ENCODE measurements around the gene ANO3. TPM values are rescaled to one million over a fixed set of nuclear protein-coding genes. Genes with fewer than 3 reads are reported as not detected.

ANO3 gene
- total RNA-seq, 4 donors from 2014 or later = 1.6 to 1.8 TPM; not detected in 2

DNA sequence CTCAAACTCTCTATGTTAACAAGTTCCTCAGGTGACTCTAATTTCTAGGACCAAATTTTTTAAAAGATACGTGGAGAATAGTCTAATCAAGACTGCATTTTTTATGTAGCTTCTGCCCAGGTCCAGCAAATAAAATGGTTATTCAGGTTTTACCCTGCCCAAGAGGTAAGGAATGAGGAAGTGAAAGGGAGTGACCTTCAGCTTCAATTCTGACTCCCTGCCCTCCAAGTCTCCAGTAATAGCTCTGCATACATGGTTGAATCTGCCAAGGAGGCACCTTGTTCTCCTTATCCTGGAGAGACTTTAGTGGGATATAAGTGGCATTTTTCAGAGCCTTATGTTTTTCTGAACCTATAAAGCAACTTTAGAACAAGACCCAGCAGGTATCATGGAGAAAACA lies 224.7 kb downstream of the ANO3 start:
- intact Hi-C loops (cut with DNase I; ENCODE audit: low total_unique reads) = no loop called here
- Histone ChIP-seq H3K4me3 (no peak overlapping the region), H3K27me3 (no peaks in the 10 kb centered on the region), H3K9me3 (no peaks in the 10 kb centered on the region), H3K4me1 (no peaks in the 10 kb centered on the region), H3K36me3 (no peaks in the 10 kb centered on the region), H3K27ac (no peak overlapping the region)
- DNase-seq = no peak
- TF ChIP-seq POLR2A (IDR thresholded peaks at IDR 0.05) = no peak
- TF ChIP-seq, protein P1, sequence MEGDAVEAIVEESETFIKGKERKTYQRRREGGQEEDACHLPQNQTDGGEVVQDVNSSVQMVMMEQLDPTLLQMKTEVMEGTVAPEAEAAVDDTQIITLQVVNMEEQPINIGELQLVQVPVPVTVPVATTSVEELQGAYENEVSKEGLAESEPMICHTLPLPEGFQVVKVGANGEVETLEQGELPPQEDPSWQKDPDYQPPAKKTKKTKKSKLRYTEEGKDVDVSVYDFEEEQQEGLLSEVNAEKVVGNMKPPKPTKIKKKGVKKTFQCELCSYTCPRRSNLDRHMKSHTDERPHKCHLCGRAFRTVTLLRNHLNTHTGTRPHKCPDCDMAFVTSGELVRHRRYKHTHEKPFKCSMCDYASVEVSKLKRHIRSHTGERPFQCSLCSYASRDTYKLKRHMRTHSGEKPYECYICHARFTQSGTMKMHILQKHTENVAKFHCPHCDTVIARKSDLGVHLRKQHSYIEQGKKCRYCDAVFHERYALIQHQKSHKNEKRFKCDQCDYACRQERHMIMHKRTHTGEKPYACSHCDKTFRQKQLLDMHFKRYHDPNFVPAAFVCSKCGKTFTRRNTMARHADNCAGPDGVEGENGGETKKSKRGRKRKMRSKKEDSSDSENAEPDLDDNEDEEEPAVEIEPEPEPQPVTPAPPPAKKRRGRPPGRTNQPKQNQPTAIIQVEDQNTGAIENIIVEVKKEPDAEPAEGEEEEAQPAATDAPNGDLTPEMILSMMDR (IDR thresholded peaks at IDR 0.05) = no peak

DNA sequence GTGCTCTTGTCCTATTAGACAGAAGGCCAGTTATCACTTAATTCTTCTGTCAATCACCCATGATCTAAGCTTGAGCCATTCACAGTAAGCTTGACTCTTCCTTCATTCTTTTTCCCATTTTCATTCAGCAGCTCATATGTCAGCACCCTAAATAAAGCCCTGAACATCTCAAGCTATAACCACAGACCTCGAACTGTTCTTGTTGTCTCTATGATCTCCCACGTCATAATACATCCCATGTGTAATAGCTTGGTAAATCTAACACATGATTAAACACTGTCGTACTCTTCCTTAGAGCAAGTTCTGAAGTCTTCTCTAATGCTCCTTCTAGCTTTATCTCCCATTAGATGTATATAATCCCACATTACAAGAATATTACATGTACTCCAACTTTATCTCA lies 225.7 kb downstream of the ANO3 start:
- Histone ChIP-seq H3K9me3 (no peaks in the 10 kb centered on the region), H3K4me1 (no peaks in the 10 kb centered on the region), H3K27me3 (no peaks in the 10 kb centered on the region), H3K27ac (no peak overlapping the region), H3K36me3 (no peaks in the 10 kb centered on the region), H3K4me3 (no peak overlapping the region)
- no peak for DNase-seq
- intact Hi-C loops (cut with DNase I; ENCODE audit: low total_unique reads) = no loop called here
- TF ChIP-seq POLR2A (IDR thresholded peaks at IDR 0.05) = no peak
- TF ChIP-seq, protein P1 (IDR thresholded peaks at IDR 0.05) = no peak

DNA sequence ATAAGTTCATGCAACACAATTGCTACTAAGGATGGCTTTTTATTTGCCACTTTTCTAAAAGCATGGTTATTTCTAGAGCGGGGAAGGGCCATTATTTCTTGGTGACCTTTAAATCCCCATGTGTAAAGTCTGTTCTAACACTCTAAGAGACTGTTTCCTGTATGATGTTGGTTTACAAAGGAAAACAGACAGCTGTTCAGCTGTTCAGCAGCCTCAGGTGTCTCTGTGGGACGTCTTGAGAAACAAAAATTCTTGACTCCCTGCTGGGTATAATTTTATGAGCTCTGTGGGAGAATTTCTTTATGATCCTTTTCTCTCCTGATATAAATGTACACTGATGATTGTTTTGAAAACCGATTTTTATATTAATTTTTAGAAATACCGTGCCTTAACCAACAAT lies 226.3 kb downstream of the ANO3 start:
- Histone ChIP-seq H3K27ac (no peak overlapping the region), H3K27me3 (no peaks in the 10 kb centered on the region), H3K4me1 (no peaks in the 10 kb centered on the region), H3K4me3 (no peak overlapping the region), H3K36me3 (no peaks in the 10 kb centered on the region), H3K9me3 (no peaks in the 10 kb centered on the region)
- DNase-seq = no peak
- intact Hi-C loops (cut with DNase I; ENCODE audit: low total_unique reads) = no loop called here
- no peak for TF ChIP-seq POLR2A (IDR thresholded peaks at IDR 0.05)
- TF ChIP-seq, protein P1 (IDR thresholded peaks at IDR 0.05) = no peak

DNA sequence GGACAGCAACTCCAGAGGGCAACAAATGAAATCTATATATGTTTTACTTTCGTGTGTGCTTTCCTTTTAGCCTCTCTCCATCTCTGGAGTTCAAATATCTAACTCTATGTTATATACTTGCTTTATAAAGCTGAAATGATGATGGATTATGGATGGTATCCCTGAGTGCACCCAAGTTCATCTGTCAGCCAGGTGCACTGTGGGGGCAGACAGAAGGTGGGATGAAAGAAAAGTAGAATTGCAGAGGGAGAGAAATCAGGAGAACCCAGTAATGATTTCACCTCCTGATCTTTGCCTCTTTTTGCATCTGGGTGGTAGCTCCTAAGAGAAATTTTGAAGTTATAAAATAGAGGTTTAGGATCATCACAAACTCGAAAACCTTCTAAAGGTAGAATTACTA lies 237.7 kb downstream of the ANO3 start:
- no peak overlapping the region for H3K27ac ChIP-seq
- H3K9me3 ChIP-seq = no peaks in the 10 kb centered on the region
- no peaks in the 10 kb centered on the region for H3K4me1 ChIP-seq
- TF ChIP-seq POLR2A (IDR thresholded peaks at IDR 0.05) = no peak
- TF ChIP-seq, protein P1 (IDR thresholded peaks at IDR 0.05) = no peak
- no peak overlapping the region for H3K4me3 ChIP-seq
- no peaks in the 10 kb centered on the region for H3K27me3 ChIP-seq
- intact Hi-C loops (cut with DNase I; ENCODE audit: low total_unique reads) = no loop called here
- no peak for DNase-seq
- no peaks in the 10 kb centered on the region for H3K36me3 ChIP-seq

DNA sequence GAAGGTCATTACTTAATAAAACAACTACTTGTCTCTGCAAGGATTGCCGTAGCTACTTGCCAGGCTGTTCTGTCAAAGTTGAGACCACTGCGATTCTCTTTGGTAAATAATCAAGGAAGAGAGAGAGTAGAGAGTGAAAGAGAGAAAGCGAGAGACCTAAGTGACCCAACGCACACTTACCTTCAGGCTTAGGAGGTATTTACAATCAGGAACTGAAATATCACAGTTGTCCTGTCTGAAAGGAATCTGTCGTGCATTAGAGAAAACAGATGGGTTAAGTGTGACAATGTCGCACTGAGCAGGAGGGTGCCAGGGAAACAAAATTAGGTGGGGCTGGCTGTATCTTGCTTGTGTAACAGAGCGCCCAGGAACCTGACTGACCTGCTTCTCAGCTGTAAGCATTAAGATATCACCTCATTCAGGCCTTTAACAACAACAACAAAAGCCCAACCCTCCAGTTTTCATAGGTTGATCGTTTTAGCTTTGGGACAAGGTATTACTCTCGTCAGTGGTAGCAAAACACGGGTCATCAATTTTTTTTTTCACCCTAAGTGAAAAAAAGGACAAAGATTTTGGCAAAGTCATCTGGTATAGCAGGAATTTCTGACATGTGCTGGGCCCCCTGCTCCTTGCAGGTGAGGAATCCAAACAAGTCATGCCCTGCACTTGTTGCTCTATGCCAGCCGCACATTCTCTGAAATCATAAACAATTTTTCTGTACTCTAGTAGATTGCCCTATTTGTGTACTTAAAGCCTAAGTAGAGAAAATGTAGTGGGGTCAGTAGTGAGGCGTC lies 240.1 kb downstream of the ANO3 start, which contains the start of gene MUC15:
Gene MUC15 (minus strand): TSS at position 403 of the 794 bp plus-strand sequence. CDS start 5,169 bp downstream, outside the sequence.
- H3K4me1 ChIP-seq = no peaks in the 10 kb centered on the region
- H3K27me3 ChIP-seq = no peaks in the 10 kb centered on the region
- intact Hi-C loops (cut with DNase I; ENCODE audit: low total_unique reads) = no loop called here
- no peaks in the 10 kb centered on the region for H3K9me3 ChIP-seq
- no peak within 1 kb of the TSS for H3K4me3 ChIP-seq
- TF ChIP-seq, protein P1 (IDR thresholded peaks at IDR 0.05) = no peak
- no peak for TF ChIP-seq POLR2A (IDR thresholded peaks at IDR 0.05)
- DNase-seq = no peak
- peaks cover 0 to 3% of the 10 kb centered on the region in 2 donors for H3K36me3 ChIP-seq
- no peak within 1 kb of the TSS for H3K27ac ChIP-seq

All from uterus (tissue), 4 donors.